Caco-2 (cell line): ENCODE results near the gene GNGT2. TPM values are rescaled to one million over a fixed set of nuclear protein-coding genes. Genes with fewer than 3 reads are reported as not detected.
A peak's percentile ranks its signal among the peaks of the same experiment; 100 is the strongest.

Experiments
- BruUV-seq: library from RNA; stranded (reverse); fragments of 400-500 nt; replicated peaks from 2 replicates; lab custom pipeline; 2021; lab: Mats Ljungman, UMichigan
- CTCF ChIA-PET: fragments of 300-600 bp; sonication (Branson Sonifier 250); formaldehyde crosslinking; loops from one replicate; lab custom pipeline; 2022; ENCODE audit warnings: antibody characterized with exemption; lab: Charles Lee
- POLR2A ChIA-PET: fragments of 300-600 bp; sonication (Branson Sonifier 250); formaldehyde crosslinking; loops from one replicate; lab custom pipeline; 2022; ENCODE audit warnings: antibody characterized with exemption; lab: Charles Lee
- DNase-seq, 2 experiments: peaks; one replicate each; pipeline versions ENCODE4 v3.0.0 to v3.0.0-alpha.2; 2020 to 2022
- H3K27me3 ChIP-seq: replicated peaks from 2 replicates; pipeline ENCODE4 v1.6.0; 2011; ENCODE audit warnings: low read length; ENCODE audit not compliant: control insufficient read depth, insufficient read depth
- H3K36me3 ChIP-seq: 2 replicates; pipeline ENCODE4 v1.5.1; 2011; ENCODE audit warnings: low read length; ENCODE audit not compliant: control insufficient read depth, insufficient read depth
- H3K4me1 ChIP-seq: fragments of 250-450 bp; sonication (Bioruptor Pico); 2 replicates; pipeline ENCODE4 v1.5.1; 2020; ENCODE audit warnings: mild to moderate bottlenecking
- H3K4me3 ChIP-seq: 2 replicates; pipeline ENCODE4 v1.5.1; 2011; ENCODE audit warnings: low read depth, mild to moderate bottlenecking, control low read depth, low read length
- H3K9me3 ChIP-seq: fragments of 250-450 bp; sonication (Bioruptor Pico); 2 replicates; pipeline ENCODE4 v1.5.1; 2020; ENCODE audit warnings: mild to moderate bottlenecking, moderate library complexity
- H3K27ac Mint-ChIP-seq: one replicate; pipeline ENCODE4 v1.8.0; 2022; ENCODE audit warnings: mixed read lengths; ENCODE audit not compliant: unreplicated experiment
- H3K27me3 Mint-ChIP-seq: one replicate; pipeline ENCODE4 v1.8.0; 2022; ENCODE audit warnings: mixed read lengths; ENCODE audit not compliant: insufficient read depth, unreplicated experiment
- H3K36me3 Mint-ChIP-seq: one replicate; pipeline ENCODE4 v1.8.0; 2022; ENCODE audit warnings: mild to moderate bottlenecking, mixed read lengths; ENCODE audit not compliant: insufficient read depth, unreplicated experiment
- H3K4me1 Mint-ChIP-seq: one replicate; pipeline ENCODE4 v1.8.0; 2022; ENCODE audit warnings: low read depth, mixed read lengths; ENCODE audit not compliant: unreplicated experiment
- H3K4me3 Mint-ChIP-seq: one replicate; pipeline ENCODE4 v1.8.0; 2022; ENCODE audit warnings: mild to moderate bottlenecking, moderate library complexity, mixed read lengths; ENCODE audit not compliant: unreplicated experiment
- H3K9me3 Mint-ChIP-seq: one replicate; pipeline ENCODE4 v1.8.0; 2022; ENCODE audit warnings: mixed read lengths; ENCODE audit not compliant: unreplicated experiment
- CTCF ChIP-seq, 2 experiments: fragments of 200-600 bp in 1 of 2; IDR thresholded peaks; 1 replicate in 1 of 2; 2 replicates in 1 of 2; pipeline versions ENCODE4 v1.5.1 to v1.8.0; 2011 to 2022; ENCODE audit warnings: antibody characterized with exemption in 1 of 2, control low read depth in 1 of 2, inconsistent platforms in 1 of 2, low read depth in 1 of 2, low read length in 1 of 2, mild to moderate bottlenecking in 1 of 2, moderate library complexity in 1 of 2; ENCODE audit not compliant: insufficient read depth in 1 of 2, severe bottlenecking in 1 of 2, unreplicated experiment in 1 of 2
- intact Hi-C: fragments of 100-400 bp; cut with micrococcal nuclease; formaldehyde crosslinking; loops from one replicate; pipeline ENCODE4 v1.10.0; 2022; ENCODE audit not compliant: unreplicated experiment
- total RNA-seq: library from RNA; stranded (reverse); gene quantifications from 2 replicates; pipeline ENCODE4 v1.2.3, GENCODE V29; 2022

The GNGT2 gene
- total RNA-seq, 1 experiment from 2014 or later: not detected

GRCh38 chr17:49219987-49220386, 9.6 kb upstream of the GNGT2 start:
- no peak for TF ChIP-seq CTCF (IDR thresholded peaks at IDR 0.05; ENCODE audit: insufficient read depth in 1 of 2, low read depth in 1 of 2, low read length in 1 of 2, severe bottlenecking in 1 of 2, unreplicated experiment in 1 of 2)
- no peaks in the 10 kb centered on the region for H3K36me3 ChIP-seq
- H3K4me1 ChIP-seq: peaks cover 17% of the 10 kb centered on the region
- Mint-ChIP-seq H3K4me1 (peaks cover 13% of the 10 kb centered on the region), H3K36me3 (peaks cover 4% of the 10 kb centered on the region), H3K27ac (no peak overlapping the region), H3K27me3 (peaks cover 13% of the 10 kb centered on the region), H3K4me3 (no peak overlapping the region), H3K9me3 (no peaks in the 10 kb centered on the region)
- peaks cover 6% of the 10 kb centered on the region for H3K27me3 ChIP-seq
- peak in 1 of 2 experiments; percentile 50 for DNase-seq
- intact Hi-C loops: loop anchor here (10.0 kb wide), 1 partner anchor 265 kb away; no protein-coding TSS in a partner anchor
- ChIA-PET CTCF (no interaction called here), POLR2A (no interaction called here)
- no TSS peak for BruUV-seq
- no peaks in the 10 kb centered on the region for H3K9me3 ChIP-seq
- H3K4me3 ChIP-seq: no peak overlapping the region

- BruUV-seq: no TSS peak
- peaks cover 13% of the 10 kb centered on the region for H3K4me1 Mint-ChIP-seq
- CTCF ChIA-PET: no interaction called here
Measured at GRCh38 chr17:49218941-49219913, 8.9 kb upstream of the GNGT2 start.

More at GRCh38 chr17:49218941-49219913, 8.9 kb upstream of the GNGT2 start:
- POLR2A ChIA-PET: no interaction called here
- peaks cover 4% of the 10 kb centered on the region for H3K36me3 Mint-ChIP-seq
- Histone ChIP-seq H3K27me3 (0 out of 2 replicates have a peak, but pooled peaks cover 2% of the 10 kb centered on the region), H3K4me3 (no peak overlapping the region), H3K9me3 (no peaks in the 10 kb centered on the region), H3K4me1 (peaks cover 11% of the 10 kb centered on the region), H3K36me3 (no peaks in the 10 kb centered on the region)
- peak; percentile 38 to 50 for TF ChIP-seq CTCF (IDR thresholded peaks at IDR 0.05; ENCODE audit: insufficient read depth in 1 of 2, low read depth in 1 of 2, low read length in 1 of 2, severe bottlenecking in 1 of 2, unreplicated experiment in 1 of 2)
- H3K9me3 Mint-ChIP-seq: no peaks in the 10 kb centered on the region
- intact Hi-C loops: no loop called here
- H3K4me3 Mint-ChIP-seq: no peak overlapping the region
- peak in 1 of 2 experiments; percentile 62 for DNase-seq
- peaks cover 10% of the 10 kb centered on the region for H3K27me3 Mint-ChIP-seq
- H3K27ac Mint-ChIP-seq: no peak overlapping the region
